ENCODE data around the gene IRF7.
A peak's percentile ranks its signal among the peaks of the same experiment; 100 is the strongest.

Gene IRF7

GRCh38 chr11:607971-608659 is 7.6 kb downstream of the IRF7 start:
- DNase-seq, result no peak

GRCh38 chr11:607020-607780 is 8.6 kb downstream of the IRF7 start:
- DNase-seq, result no peak

- DNase-seq, result peak; percentile 62
These were observed 9.5 kb downstream of the IRF7 start for GRCh38 chr11:606245-606644.

GRCh38 chr11:605286-606129 is 10.2 kb downstream of the IRF7 start:
- DNase-seq, result no peak

GRCh38 chr11:603154-603553 is 12.6 kb downstream of the IRF7 start:
- DNase-seq, result no peak

GRCh38 chr11:601573-602245 is 14.0 kb downstream of the IRF7 start:
- no peak for DNase-seq

GRCh38 chr11:598005-598680 is 17.6 kb downstream of the IRF7 start:
- DNase-seq, result no peak

- peak; percentile 38 for DNase-seq
These were observed 18.5 kb downstream of the IRF7 start for GRCh38 chr11:597166-597725.

GRCh38 chr11:596374-596773 is 19.4 kb downstream of the IRF7 start:
- no peak for DNase-seq

GRCh38 chr11:595400-595799 is 20.4 kb downstream of the IRF7 start:
- no peak for DNase-seq

- no peak for DNase-seq
These were observed 22.4 kb downstream of the IRF7 start for GRCh38 chr11:593347-593746.

- no peak for DNase-seq
These were observed 22.8 kb downstream of the IRF7 start for GRCh38 chr11:592918-593317.

GRCh38 chr11:592501-592900 is 23.2 kb downstream of the IRF7 start:
- DNase-seq, result no peak

GRCh38 chr11:590997-591396 is 24.8 kb downstream of the IRF7 start:
- DNase-seq, result no peak

GRCh38 chr11:589798-590197 is 26.0 kb downstream of the IRF7 start:
- no peak for DNase-seq

- DNase-seq, result peak; percentile 43
These were observed 27.8 kb downstream of the IRF7 start for GRCh38 chr11:587978-588380.

- DNase-seq, result no peak
These were observed 28.2 kb downstream of the IRF7 start for GRCh38 chr11:587546-587945.

- no peak for DNase-seq
These were observed 29.1 kb downstream of the IRF7 start for GRCh38 chr11:586376-587316.

GRCh38 chr11:584287-584686 is 31.5 kb downstream of the IRF7 start:
- no peak for DNase-seq

- DNase-seq, result no peak
These were observed 34.0 kb downstream of the IRF7 start for GRCh38 chr11:581752-582151.

GRCh38 chr11:581342-581741 is 34.4 kb downstream of the IRF7 start:
- no peak for DNase-seq

Data from DMS53 (cell line).